Measurements from ENCODE around the gene PCK1.

DNA sequence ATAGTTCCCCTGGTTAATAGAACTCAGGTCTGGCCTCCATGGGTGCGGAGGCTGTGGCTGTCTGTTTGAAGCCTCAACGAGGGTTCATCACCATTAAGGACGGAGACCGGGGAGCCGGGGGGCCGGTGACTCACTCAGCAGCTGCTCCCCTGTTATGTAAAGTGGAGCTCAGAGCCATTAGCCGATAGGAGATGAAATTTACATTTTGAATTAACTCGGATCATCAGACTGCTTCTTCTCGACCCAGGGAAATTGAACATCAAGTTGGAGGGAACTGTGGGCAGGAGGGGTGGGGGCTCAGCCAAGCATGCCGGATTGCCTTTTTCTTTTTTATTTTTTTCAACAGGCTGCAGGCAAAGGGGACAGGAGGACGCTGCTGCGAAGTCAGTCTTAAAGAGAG is 12.3 kb downstream of the PCK1 start:
- TF ChIP-seq CTCF (IDR thresholded peaks at IDR 0.05), result no peak
- no peak for TF ChIP-seq POLR2A (IDR thresholded peaks at IDR 0.05)
- no peak for TF ChIP-seq POLR2AphosphoS5 (IDR thresholded peaks at IDR 0.05)

Measured in stomach (tissue), 4 donors.